ENCODE measurements around the gene PLEKHA6.

Gene PLEKHA6

GRCh38 chr1:204192589-204193352 lies 167.0 kb downstream of the PLEKHA6 start:
- Histone ChIP-seq H3K4me3 (no peak overlapping the region), H3K27ac (no peak overlapping the region)
- no peak for TF ChIP-seq CTCF (IDR thresholded peaks at IDR 0.05)
- DNase-seq (ENCODE audit: low spot score): no peak

- no peak for TF ChIP-seq CTCF (IDR thresholded peaks at IDR 0.05)
- Histone ChIP-seq H3K4me3 (no peak overlapping the region), H3K27ac (no peak overlapping the region)
- no peak for DNase-seq (ENCODE audit: low spot score)
These were observed 167.7 kb downstream of the PLEKHA6 start for GRCh38 chr1:204192046-204192445.

GRCh38 chr1:204191456-204191855 lies 168.3 kb downstream of the PLEKHA6 start:
- H3K4me3 ChIP-seq: no peak overlapping the region
- no peak for TF ChIP-seq CTCF (IDR thresholded peaks at IDR 0.05)
- no peak overlapping the region for H3K27ac ChIP-seq
- DNase-seq (ENCODE audit: low spot score): no peak

- no peak for DNase-seq (ENCODE audit: low spot score)
- TF ChIP-seq CTCF (IDR thresholded peaks at IDR 0.05): no peak
- H3K27ac ChIP-seq: no peak overlapping the region
- peak overlapping the region; percentile 57 for H3K4me3 ChIP-seq
These were observed 169.2 kb downstream of the PLEKHA6 start for GRCh38 chr1:204190212-204191211.

- Histone ChIP-seq H3K27ac (no peak overlapping the region), H3K4me3 (no peak overlapping the region)
- TF ChIP-seq CTCF (IDR thresholded peaks at IDR 0.05): no peak
- no peak for DNase-seq (ENCODE audit: low spot score)
These were observed 170.6 kb downstream of the PLEKHA6 start for GRCh38 chr1:204188959-204189639.

GRCh38 chr1:204186597-204186996 lies 173.1 kb downstream of the PLEKHA6 start:
- no peak for TF ChIP-seq CTCF (IDR thresholded peaks at IDR 0.05)
- H3K4me3 ChIP-seq: no peak overlapping the region
- no peak overlapping the region for H3K27ac ChIP-seq
- DNase-seq (ENCODE audit: low spot score): no peak
